ENCODE data around the gene RAB35. TPM values are rescaled to one million over a fixed set of nuclear protein-coding genes. Genes with fewer than 3 reads are reported as not detected.
A peak's percentile ranks its signal among the peaks of the same experiment; 100 is the strongest.

RAB35 gene
- total and polyA plus RNA-seq, 7 donors: 18.9 to 38.7 (median 32.9) TPM

DNA sequence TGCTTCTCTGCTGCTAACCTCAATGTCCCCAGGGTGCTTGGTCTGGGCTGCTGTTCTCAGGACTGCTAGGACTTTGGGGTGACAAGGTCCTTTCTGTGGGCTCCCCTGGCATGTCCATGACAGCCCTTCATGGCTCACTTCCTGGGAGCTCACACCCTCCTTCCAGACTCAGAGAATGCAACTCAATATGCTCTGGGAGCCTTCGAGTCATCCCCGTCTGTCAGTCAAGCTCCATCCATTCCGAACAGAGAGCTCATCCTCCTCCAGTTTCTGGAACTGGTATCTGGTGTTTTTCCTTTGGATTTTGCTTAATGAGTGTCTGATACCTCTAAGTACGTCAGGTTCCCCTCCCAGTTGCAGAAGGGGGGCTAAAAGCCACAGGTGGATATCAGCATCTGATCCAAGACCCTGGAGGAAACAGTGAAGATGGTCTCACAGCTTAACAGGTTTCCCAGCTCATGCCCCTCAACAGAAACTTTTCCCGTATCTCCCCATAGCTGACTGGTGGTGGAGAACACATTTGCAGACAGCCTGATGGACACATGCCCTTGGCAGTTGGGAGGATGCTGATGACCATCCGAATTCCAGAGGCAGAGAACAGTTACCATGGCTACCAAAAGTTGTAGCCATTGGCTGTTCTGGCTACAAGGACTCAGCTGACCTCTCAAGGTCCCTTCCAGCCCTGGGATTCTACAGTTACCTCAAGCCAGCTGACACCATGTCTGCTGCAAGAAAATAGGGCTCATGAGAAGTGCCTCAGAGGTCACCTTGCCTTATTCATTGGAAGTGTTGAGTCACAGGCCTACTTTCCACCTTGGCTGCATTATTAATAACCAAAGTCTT, 9.5 kb upstream of the RAB35 start:
- DNase-seq (no peak), ATAC-seq (peak; percentile 69 to 79 (median 78))
- TF ChIP-seq, protein P1, sequence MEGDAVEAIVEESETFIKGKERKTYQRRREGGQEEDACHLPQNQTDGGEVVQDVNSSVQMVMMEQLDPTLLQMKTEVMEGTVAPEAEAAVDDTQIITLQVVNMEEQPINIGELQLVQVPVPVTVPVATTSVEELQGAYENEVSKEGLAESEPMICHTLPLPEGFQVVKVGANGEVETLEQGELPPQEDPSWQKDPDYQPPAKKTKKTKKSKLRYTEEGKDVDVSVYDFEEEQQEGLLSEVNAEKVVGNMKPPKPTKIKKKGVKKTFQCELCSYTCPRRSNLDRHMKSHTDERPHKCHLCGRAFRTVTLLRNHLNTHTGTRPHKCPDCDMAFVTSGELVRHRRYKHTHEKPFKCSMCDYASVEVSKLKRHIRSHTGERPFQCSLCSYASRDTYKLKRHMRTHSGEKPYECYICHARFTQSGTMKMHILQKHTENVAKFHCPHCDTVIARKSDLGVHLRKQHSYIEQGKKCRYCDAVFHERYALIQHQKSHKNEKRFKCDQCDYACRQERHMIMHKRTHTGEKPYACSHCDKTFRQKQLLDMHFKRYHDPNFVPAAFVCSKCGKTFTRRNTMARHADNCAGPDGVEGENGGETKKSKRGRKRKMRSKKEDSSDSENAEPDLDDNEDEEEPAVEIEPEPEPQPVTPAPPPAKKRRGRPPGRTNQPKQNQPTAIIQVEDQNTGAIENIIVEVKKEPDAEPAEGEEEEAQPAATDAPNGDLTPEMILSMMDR (IDR thresholded peaks at IDR 0.05): no peak
- Histone ChIP-seq H3K36me3 (ENCODE audit: insufficient read depth in 1 of 2, low read depth in 1 of 2) (peaks cover 20 to 55% of the 10 kb centered on the region in 2 donors), H3K27me3 (ENCODE audit: insufficient read depth in 3 of 3, low read length in 2 of 3) (no peaks in the 10 kb centered on the region), H3K27ac (peak overlapping the region; percentile 55), H3K4me1 (peaks cover 9% of the 10 kb centered on the region), H3K9me3 (no peaks in the 10 kb centered on the region), H3K4me3 (no peak overlapping the region)
- 57 to 84% (median 65%) methylated on average over 6 of the region's 6 CpGs for WGBS, 3 donors
- intact Hi-C loops (cut with DNase I): no loop called here

DNA sequence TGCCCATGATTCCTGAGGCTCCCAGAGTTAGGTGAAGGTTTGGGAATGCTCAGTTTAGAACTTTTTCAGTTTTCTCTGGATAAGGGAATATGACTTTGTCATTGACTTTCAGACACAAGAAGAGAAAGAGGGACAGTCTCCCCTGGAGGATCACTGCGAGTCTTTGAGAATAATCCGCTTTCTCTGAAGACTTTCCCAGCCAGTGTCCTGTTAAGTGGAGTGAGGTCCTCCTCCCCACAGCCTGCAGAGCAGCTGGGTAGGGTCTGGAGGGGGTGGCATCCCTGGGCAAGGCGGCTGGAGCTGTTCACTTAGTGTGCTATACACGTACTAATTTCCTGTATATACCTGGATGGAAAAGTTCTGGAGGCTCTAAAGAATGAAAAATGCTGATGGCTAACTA, 8.5 kb upstream of the RAB35 start:
- H3K9me3 ChIP-seq: no peaks in the 10 kb centered on the region
- peaks cover 9% of the 10 kb centered on the region for H3K4me1 ChIP-seq
- WGBS, 3 donors: 85 to 89% (median 85%) methylated on average over 4 of the region's 4 CpGs
- peaks cover 16 to 45% of the 10 kb centered on the region in 2 donors for H3K36me3 ChIP-seq (ENCODE audit: insufficient read depth in 1 of 2, low read depth in 1 of 2)
- no peaks in the 10 kb centered on the region for H3K27me3 ChIP-seq (ENCODE audit: insufficient read depth in 3 of 3, low read length in 2 of 3)
- H3K4me3 ChIP-seq: no peak overlapping the region
- DNase-seq: no peak
- no peak for ATAC-seq
- TF ChIP-seq, protein P1 (IDR thresholded peaks at IDR 0.05): no peak
- intact Hi-C loops (cut with DNase I): no loop called here
- no peak overlapping the region for H3K27ac ChIP-seq

DNA sequence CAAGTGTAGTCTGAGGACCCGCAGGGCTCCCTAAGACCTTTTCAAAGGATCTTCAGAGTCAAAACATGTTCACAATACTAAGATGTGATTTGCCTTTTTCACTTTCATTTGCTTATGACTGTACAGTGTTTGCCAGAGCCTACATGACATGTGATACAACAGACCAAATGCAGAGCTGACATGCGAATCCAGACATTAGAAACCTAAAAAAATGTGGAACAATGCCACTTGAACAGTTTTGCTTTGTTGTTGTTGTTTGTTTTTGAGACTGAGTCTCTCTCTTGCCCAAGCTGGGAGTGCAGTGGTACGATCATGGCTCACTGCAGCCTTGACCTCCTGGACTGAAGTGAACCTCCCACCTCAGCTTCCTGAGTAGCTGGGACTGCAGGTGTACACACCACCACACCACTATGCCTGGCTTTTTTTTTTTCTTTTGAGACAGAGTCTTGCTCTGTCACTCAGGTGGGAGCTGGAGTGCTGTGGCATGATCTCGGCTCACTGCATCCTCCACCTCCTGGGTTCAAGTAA, 5.3 kb upstream of the RAB35 start:
- peaks cover 29% of the 10 kb centered on the region for H3K4me1 ChIP-seq
- no peak overlapping the region for H3K4me3 ChIP-seq
- no peak overlapping the region for H3K27ac ChIP-seq
- no peaks in the 10 kb centered on the region for H3K9me3 ChIP-seq
- TF ChIP-seq, protein P1 (IDR thresholded peaks at IDR 0.05): no peak
- H3K36me3 ChIP-seq (ENCODE audit: insufficient read depth in 1 of 2, low read depth in 1 of 2): peaks cover 0 to 13% of the 10 kb centered on the region in 2 donors
- intact Hi-C loops (cut with DNase I): no loop called here
- 55 to 72% (median 68%) methylated on average over 4 of the region's 4 CpGs for WGBS, 3 donors
- DNase-seq (no peak), ATAC-seq (no peak)
- no peaks in the 10 kb centered on the region for H3K27me3 ChIP-seq (ENCODE audit: insufficient read depth in 3 of 3, low read length in 2 of 3)

DNA sequence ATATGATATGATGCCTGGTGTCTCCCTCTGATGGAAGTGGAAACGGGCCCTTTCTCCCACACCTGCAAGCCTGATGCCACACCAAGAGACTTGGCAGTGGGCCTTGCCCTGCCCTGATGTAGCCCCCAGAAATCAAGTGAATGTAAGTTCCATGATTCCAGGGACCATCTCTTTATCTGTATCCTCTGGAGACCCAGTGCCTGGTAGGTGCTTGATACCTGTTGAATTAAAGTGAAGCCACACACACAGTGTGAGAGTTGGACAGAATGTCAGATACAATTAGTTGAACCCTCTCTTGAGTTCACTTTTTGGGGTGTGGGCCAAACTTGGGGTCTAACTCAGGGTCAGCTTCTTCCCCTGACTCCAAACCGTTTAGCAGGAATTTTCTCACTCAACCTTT, 4.8 kb upstream of the RAB35 start:
- WGBS, 3 donors: 59 to 66% (median 66%) methylated on average over 2 of the region's 2 CpGs
- no peaks in the 10 kb centered on the region for H3K9me3 ChIP-seq
- peaks cover 25% of the 10 kb centered on the region for H3K4me1 ChIP-seq
- DNase-seq: no peak
- H3K4me3 ChIP-seq: no peak overlapping the region
- H3K36me3 ChIP-seq (ENCODE audit: insufficient read depth in 1 of 2, low read depth in 1 of 2): peaks cover 0 to 8% of the 10 kb centered on the region in 2 donors
- intact Hi-C loops (cut with DNase I): no loop called here
- TF ChIP-seq, protein P1 (IDR thresholded peaks at IDR 0.05): no peak
- H3K27me3 ChIP-seq (ENCODE audit: insufficient read depth in 3 of 3, low read length in 2 of 3): no peaks in the 10 kb centered on the region
- ATAC-seq: no peak
- no peak overlapping the region for H3K27ac ChIP-seq
